Stimulated activated CD4-positive, alpha-beta T cell treated with anti-CD3 and anti-CD28 coated beads, TNF-alpha, amount 100 ng/mL, for 24 hours (primary cell): ENCODE data around the gene FCN3.

Experiments
- DNase-seq, 3 experiments: peaks; one replicate each; pipeline ENCODE4 v3.0.0-alpha.2; 2020; ENCODE audit warnings: low read depth in 3 of 3

FCN3 gene

DNA sequence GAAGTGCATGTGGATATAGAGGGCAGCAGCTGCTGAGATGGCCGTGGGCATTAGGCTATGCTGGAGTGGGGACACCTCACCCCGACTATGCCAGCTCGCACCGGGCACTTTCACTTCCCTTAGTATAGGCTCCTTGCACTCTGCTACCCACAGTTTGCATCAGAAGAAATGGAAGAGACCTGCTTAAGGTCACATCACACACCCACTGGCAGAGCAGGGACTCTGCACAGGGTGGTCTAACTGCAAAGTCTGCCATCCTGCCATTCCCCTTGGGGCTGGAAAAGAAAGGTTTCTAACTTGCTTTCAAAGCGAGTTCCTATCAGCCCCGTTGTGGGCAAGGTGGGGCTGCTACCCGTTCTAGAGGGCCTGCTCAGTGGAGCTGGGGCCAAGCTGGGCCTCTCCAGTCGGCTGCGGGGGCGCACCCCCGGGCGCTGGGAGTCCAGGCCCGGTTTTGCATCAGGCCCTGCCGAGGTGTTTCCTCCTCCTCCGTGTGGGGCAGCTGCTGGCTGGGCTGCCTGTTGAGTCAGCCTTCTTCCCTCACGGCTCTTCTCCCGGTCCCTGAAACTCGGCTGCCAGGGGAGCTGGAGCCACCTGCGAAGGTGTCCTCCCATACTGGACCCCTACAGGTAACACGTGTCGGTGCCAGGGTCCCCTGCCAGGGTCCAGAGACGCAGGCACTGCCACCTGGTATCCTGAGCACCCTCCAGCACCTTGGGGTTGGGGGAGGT, 32.9 kb downstream of the FCN3 start, which contains the start of gene SYTL1:
SYTL1 (plus strand) TSS at position 498 of the 728 bp plus-strand sequence. CDS start 3,313 bp downstream, outside the sequence.
- peak in 1 of 3 experiments; percentile 61 for DNase-seq

GRCh38 chr1:27339213-27339612, 35.4 kb downstream of the FCN3 start:
- no peak for DNase-seq

DNA sequence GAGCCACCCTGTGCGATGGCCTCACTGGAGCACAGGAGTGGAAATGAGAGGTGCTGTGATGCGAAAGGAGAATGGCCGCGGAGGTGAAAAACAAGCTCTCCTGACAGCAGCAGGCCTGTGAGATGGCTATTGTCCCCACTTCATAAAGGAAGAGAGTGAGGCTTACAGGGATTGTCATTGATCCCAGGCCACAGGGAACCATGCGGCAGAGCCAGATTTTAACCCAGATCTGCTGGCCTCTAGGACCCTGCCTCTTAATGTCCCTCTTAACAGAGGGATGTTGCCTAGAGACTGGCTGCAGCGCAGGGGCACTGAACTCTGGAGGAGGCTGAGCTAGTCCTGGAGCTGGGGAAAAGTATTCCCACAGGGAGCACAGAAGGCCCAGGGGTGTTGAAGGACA, 35.9 kb downstream of the FCN3 start:
- DNase-seq, result no peak

- DNase-seq, result no peak
These were observed 37.9 kb downstream of the FCN3 start for GRCh38 chr1:27336756-27337155.

DNA sequence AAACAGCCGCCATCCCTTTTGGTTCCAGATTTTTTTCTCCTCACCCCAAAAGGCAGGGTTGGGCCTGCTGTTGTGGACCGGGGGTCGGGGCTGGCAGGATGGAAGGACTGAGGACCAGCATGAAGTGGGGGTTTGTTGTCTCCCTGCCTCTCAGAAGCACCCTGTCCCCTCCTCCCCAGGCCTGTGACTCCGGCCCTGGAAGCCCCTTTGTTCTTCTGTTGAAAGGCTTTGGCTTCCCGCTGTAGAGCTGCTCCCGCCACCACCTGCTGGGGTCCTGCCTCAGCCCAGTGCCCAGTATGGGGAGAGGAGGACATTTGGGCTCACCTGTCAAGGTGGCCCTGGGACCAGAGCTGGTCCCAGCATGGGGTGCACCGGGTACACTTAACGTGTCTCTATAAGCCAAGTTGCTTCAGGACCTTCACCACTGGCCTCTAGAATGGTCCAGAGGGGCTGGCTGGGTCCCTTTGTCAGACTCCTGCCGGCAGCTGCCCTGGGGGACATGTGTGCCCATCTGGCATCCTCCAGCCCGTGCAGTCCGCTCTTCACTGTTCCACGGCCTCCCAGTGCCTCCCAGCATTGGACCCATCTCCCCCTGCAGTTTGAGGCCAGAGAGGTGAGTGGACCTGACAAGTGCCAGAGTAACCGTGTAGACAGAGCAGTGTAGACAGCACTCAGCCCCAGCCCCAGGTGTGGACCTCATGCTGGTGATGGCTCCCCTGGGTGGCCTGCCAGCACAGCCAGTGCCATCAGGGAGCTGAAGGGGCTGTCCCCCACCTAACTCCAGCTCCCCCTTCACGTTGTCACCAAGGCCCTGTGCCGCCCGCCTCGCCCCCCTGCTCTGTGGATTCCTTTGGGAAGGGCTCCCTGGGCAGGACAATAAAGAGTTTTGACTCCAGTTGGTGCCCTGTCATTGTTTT, 38.9 kb downstream of the FCN3 start:
- no peak for DNase-seq

- DNase-seq, result no peak
These were observed 40.8 kb downstream of the FCN3 start for GRCh38 chr1:27333717-27334279.

DNA sequence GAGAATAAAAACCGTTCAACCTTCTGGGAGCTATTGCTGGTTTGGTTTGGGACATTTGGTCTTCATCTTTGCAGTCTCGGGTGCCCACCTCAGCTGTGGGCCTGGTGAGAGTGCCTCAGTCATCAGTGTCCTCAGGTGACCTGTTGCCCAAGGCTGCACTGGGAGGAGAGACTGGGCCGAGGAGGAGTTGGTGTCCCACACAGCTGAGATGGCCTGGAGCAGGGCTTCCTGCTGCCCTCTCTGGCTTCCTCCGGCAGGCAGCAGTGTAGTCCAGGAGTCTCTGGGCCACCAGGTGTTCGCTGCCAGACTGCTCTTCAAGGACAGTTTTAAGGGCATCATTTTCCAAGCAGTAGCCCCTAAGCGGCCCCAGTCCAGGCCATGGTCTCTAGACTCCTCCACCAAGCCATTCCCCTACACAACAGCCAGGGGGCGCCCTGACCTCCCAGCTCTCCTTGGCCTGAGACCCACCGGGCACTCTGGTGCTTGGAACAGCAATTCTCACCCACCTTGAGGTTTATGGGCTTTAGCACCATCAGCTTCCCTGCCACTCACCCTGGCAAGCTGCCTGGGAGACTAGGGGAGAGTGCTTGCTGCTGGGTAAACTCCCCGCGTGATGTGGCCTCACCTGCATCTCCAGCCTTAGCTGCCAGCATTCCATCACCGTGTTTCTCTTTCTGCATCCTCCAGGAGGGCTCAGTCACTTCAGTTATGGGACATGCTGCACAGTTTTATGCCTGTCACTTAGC, 41.9 kb downstream of the FCN3 start:
- peak in 2 of 3 experiments; percentile 22 to 46 for DNase-seq

DNA sequence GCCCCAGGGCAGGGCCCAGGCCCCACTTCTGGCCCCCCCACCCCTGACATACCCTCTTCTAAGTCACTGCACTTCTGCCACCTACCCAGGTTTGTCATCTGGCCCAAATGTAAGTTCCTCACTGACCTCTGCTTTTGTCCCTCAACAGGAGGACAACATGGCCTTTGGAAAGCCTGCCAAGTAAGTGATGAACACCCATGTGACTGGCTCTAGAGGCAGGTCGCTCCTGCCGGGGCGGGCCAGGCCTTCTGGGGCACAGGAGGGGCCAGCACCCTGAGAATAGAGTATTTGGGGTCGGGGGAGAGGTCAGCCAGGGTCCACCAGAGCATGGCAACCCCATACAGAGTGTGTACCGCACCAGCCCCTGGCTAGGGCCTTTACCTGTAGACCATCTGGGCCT, 42.7 kb downstream of the FCN3 start:
- no peak for DNase-seq

GRCh38 chr1:27331426-27331825, 43.2 kb downstream of the FCN3 start:
- DNase-seq, result no peak

DNA sequence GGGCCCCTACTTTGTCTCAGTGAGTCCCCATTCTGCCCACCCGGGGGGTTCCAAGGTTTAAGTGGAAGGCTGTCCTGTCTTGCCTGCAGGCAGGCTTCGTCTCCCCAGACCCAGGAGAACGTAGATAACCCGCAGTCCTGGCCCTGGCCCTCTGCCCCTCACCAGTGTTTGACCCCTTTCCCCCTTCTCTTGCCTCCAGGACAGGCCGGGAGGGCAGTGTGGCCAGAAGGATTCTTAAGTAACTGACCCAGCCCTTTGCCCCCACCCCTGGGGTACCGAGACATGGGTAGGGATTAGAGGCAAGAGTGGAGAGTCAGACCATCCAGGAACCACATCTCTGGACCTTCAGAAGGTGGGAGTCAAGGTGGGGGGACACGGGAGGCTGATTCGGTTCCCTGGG, 43.8 kb downstream of the FCN3 start:
- DNase-seq, result no peak

GRCh38 chr1:27327964-27328363, 46.7 kb downstream of the FCN3 start:
- no peak for DNase-seq

- no peak for DNase-seq
These were observed 49.3 kb downstream of the FCN3 start for GRCh38 chr1:27325286-27325685.

DNA sequence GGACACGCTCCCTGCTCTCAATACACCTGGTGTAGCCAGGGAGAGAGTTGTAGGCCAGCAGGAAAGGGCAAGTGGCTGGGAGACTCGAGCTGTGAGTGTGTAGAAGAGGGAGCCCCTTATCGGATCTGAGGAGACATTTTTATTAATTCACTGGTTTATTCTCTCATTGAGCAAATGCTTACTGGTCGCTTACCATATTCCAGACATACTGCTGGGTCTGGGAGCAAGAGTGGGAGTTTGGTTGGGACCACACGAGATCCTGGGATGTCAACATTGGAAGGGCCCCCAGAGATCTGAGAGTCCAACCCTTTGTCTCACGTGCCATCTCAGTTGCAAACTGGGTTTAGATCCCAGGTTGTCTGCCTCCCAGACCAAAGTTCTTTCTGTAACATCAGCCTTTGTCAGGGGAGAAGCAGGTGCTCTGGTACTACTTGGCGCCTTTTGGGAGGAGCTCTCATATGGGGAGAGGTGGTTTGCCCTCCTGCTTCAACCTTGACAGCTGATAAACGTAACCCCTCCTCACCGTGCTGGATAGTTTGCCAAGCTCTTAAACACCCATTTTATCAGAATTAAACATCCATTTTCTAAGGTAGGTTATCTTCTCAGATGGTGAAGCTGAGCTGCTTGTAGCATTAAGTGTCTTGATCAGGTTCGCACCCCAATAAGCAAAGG, 51.9 kb downstream of the FCN3 start:
- DNase-seq, result no peak

DNA sequence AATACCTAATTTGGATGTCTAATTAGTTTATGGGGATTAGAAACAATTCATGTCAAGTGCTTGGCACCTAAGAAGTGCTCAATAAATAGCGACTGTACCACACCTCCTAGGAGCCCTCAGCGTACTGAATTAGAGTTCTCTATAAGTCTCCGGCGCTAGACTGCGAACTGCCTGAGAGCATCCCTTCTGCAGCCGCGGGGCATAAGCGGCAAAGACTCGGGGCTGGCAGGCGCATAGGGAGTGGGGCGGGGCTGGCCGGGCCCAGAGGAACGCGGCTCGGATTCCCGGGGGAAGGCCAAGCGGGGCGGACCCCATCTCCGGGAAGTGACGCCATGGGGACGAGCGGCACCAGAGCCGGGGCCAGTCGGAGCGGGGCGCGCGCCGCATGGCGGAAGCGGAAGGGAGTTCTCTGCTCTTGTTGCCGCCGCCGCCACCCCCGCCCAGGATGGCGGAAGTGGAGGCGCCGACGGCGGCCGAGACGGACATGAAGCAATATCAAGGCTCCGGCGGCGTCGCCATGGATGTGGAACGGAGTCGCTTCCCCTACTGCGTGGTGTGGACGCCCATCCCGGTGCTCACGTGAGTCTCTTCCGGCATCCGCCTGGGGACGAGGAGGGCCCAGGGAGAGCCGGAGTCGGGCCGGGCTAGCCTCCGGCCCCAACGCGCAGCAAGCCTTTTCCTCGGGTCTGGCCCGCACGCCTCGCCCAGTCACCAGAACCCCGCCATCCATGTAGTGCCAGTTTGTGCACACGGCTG, 52.6 kb downstream of the FCN3 start, which contains the start of gene TMEM222:
TMEM222 (plus strand) TSS at position 351 of the 756 bp plus-strand sequence; CDS start at position 386, 35 bp downstream.
- DNase-seq, result peak; percentile 94 to 96 (median 96)
